CD4-positive, alpha-beta T cell treated with Interleukin-21 for 1 hour (primary cell): ENCODE measurements around the gene SENP2.
"Not testable (repeated sequence)": the region's sequence is repeated elsewhere in the genome, so short reads cannot be mapped to it uniquely, and the experiment has no call there.

Experiments used
- DNase-seq: peaks from one replicate; pipeline ENCODE4 v3.0.0-alpha.2; 2020

SENP2 gene

DNA sequence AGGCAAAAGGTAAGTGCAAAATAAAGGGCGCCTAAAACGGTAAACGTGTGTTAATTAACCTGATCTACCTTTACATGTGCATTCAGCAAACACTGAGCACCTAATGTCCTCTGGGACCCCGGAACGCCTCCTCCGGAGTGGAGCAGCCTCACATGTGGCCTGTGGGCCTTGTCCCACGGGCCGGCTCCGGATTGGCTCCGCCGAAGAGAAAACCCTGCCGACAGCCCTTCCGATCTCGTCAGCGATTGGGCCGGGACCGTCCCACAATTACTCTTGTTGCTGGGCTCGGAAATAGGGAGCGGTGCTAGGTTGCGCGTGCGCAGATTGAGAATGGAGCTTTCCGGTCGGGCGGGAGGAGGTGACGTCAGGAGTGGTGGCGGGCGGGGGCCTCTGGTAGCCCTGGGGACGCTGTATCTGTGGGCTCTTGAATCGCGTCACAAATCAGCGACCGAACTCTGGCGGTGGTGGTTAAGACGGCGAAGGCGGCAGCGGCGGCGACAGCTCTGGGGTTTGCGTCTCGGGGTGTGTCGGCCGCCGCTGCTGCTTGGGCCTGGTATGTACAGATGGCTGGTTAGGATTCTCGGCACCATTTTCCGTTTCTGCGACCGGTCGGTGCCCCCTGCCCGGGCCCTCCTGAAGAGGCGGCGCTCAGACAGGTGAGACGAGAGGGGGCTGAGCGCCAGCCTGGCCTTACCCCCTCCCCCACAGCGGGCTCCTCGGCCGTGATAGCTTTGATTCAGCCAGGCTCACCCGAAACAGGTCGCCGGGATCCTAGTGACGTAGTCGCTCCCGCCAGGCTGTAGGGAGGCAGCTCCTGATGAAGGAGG is at the start of gene SENP2:
SENP2 (plus strand) TSS at position 437 of the 827 bp plus-strand sequence; CDS start at position 556, 119 bp downstream.
- DNase-seq = peak; percentile 100

DNA sequence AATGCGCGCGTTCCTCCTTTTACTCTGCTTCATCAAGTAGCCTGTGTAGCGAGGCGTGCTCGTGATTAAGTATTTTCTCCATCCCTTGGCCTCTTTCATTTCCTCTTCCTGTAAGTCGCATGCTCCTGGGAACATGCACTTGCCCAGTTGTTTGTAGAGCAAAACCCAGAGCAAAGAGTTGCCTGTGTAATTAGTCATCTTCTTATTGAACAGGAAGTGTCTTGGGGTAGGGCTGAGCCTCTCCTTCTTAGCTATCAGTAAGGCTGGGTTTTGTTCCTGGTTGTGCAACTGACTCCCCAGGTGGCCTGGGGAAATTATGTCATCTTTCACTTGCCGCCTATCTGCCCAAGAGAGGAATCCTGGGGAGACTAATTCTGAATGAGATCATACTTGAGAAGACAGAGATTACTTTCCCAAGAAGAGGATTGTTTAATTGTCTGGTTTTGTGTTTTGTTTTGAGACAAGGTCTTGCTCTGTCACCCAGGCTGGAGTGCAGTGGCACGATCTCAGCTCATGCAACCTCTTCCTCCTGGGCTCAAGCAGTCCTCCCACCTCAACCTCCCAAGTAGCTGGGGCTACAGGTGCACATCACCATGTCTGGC is 48.6 kb upstream of the SENP2 start:
- peak; percentile 21 for DNase-seq

DNA sequence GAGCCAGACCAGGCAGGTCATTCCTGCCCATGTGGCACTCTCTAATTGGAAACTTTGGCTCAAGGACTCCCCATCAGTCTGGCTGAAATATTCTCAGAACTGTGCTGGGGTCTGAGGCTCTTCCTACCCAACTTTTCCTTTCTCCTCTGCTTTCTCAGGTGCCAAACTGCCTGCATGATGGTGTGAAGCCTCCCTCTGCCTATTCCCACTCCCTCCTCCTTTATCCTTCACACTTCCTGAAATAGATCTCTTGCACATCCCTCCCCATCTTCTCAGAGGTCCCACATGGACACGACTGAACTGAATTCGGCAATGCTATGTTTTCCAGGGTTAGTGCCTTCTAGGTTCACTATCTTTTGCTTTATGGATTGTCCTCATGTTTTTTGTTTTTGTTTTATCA is 46.2 kb upstream of the SENP2 start:
- no peak for DNase-seq

DNA sequence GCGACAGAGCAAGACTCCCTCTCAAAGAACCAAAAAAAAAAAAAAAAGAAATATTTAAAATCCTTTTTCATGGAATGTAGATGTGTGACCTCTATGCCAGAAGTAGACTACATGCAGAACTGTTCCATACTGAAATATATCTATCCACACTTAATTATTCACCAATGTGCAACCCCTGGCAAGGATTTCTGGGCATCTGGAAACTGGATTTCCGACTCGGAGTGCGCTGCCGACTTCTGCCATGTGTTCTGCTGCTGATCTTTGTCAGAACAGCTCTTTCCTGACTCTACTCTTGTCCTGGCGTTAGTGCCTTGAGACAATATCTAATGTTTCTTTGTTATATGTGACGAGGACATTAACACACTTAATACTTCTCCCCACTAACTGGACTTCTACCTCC is 45.4 kb upstream of the SENP2 start:
- DNase-seq = no peak

DNA sequence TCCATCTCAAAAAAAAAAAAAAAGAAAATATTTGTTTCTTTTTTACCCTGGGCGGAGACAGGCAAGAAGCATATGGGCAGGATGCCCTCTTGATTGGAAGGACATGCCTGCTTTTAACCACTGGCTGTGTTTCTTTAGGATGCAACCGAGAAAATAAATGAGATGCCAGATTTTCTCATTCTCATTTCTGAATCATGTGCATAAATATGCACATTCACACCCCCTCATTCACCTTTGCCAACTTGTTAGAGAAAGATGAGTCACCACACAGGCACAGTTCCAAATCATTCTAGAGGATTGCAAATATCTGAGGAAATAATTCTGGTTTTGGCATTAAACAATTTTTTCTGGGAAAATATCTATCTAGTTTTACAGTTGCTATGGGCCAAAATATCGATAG is 37.0 kb upstream of the SENP2 start:
- DNase-seq = no peak

DNA sequence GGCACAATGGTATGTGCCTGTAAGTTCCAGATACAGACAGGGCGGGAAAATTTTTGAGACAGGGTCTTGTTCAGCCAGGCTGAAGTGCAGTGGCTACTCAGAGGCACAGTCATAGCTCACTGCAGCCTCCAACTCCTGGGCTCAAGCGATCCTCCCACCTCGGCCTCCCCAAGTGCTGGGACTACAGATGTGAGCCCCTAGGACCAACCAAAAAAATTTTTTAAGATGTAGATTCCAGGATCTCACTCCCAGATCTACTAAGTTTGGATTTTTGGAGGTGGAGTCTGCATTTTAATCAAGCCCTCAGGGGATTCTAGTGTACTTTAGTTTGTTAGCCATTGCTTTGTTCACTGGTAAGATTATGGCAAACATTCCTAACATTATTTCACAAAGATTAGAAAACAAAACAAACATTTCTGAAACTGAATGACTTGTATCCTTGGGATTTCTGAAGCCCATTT is 36.4 kb upstream of the SENP2 start:
- no peak for DNase-seq

DNA sequence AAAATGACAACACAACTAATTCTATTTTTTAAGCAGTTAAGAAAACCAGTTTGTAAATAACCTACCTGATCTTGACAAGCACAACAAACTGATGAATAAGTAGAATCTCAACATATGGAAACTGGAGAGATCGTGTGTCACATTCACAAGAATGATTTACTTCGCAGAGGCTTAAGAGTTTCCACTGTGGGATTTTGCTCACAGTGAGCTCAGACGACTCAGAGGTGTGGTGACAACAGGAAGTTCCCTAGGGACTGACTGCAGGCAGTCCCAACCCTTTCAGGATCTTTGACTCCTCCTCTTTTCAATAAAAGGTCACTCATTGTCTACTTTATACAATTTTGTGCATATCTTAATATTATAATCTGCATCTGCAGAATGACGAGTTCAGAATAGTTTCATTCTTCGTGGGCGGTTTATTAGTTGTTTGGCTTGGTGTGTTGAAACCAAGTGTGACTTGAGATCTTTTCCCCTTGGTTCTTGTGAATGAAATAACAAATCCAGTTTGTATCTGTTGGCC is 33.7 kb upstream of the SENP2 start, which contains the start of gene LIPH:
LIPH (minus strand) TSS at position 231 of the 520 bp plus-strand sequence; CDS start at position 114, 117 bp downstream.
- DNase-seq = no peak

DNA sequence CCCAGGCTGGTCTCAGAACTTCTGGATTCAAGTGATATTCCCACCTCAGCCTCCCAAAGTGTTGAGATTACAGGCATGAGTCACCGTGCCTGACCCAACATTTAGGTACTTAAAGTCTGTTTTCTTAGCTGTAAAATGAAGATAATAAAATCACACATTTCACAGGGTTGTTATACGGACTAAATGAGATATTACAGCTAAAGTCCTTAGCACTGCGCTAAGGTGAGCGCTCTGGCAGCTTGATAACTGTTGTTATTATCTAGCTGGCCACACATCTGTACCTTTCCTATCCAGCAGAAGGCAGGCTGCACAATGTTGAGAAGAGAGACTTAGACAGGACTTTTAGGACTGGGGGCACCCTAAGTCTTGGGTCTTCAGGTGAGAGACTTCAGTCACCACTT is 31.0 kb upstream of the SENP2 start:
- no peak for DNase-seq

DNA sequence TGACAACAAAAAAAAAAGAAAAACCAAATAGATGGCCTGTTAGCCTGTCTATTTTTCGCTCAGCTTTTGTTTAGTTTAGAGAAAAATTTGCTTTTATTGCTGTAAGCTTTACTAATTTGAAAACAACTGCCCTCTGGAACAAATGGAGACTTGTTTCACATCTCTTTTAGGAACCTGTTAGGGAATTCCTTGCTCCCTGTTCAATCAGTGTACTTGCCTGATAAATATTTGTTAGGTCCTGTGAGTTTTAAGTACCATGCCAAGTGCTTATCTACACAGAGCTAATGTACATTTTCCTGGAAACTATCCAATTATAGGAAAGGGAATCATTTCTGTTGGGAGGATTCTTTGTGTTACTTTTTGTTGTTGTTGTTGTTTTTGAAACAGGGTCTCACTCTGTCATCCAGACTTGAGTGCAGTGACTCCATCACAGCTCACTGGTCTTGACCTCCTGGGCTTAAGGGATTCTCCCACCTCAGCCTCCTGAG is 30.2 kb upstream of the SENP2 start:
- no peak for DNase-seq

DNA sequence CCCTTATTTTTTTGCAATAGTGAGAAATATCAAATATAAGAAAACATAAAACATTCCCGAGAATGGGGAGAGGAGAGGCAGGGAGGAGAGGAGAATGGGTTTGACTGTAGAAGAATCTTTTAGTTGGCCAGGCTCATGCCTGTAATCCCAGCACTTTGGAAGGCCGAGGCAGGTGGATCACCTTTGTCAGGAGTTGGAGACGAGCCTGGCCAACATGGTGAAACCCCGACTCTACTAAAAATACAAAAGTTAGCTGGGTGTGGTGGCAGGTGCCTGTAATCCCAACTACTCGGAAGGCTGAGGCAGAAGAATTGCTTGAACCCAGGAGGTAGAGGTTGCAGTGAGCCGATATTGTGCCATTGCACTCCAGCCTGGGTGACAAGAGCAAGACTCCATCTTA is 29.5 kb upstream of the SENP2 start:
- not testable (repeated sequence) for DNase-seq

DNA sequence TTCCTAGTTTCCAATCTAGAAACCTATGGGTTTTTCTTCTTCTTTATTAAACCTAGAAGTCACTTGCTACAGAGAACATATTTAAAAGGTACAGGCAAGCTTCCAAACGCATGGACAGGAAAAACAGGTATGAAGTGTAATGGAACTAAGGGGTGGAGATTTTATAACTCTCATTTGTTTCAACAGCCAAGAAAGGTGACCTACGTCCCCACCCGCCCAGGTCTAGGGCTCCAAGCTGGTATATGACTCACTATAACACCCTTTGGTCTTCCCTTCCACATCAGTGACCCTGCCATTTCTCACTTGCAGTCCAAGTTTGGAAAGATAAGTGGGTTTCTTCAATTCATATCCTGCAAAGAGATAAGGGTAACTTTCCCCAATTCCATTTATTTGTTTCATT is 27.7 kb upstream of the SENP2 start:
- DNase-seq = no peak

DNA sequence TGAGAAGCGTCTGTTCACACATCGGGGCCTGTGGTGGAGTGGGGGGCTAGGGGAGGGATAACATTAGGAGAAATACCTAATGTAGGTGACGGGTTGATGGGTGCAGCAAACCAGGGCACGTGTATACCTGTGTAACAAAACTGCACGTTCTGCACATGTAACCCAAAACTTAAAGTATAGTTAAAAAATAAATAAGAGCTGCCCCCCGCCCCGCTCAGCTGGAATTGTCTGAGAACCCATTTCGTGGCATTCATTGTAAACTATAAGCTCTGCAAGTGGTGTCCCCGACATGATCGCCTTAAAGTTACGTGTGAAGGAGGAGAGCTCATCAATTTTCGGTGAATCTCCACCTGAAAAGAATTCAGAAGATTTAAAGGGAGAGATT is 26.4 kb upstream of the SENP2 start:
- DNase-seq = no peak

DNA sequence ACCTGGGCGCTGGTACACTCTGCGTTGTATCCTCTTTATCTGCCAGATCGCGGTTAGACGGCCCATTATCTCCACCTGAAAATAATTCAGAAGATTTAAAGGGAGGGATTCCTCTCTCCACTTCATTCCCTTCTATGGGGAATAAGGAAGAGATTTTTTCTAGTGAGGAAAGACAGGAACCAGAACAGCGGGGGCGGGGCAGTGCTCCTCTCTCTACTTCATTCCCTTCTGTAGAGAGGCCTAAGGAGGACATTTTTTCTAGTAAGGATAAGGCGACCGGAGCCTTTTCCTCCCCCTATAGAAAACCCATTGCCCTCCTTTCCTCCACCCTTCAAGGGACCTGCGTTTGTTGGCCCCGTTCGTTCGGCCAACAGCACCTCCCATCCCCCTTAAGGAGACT is 25.4 kb upstream of the SENP2 start:
- DNase-seq = no peak

DNA sequence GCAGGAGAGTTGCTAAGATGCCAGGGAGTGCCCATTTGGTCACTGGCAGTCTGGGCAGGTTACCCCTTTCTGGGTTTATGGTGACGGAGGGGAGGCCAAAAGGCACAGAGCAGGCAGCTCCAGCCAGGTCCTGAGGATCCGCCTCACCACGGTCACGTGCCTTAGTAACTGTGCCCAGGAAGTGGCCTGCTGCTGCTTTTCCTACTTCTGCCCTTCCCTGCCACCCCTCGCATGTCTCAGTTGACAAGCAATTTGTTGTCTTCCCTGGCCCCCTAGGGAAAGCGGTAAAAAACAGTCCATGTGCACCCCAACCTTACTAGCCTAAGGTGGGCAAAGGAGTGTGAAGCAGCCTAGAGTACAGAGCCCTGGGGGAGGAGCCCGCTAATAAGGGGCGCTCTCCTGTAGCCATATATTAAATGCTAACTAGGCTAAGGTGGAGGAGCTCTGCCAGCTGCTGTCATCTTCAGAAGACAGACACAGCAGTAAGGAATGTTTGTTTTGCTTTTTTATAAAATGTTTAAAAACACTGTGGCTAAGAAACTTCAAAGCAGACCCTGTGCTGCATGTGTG is 24.6 kb upstream of the SENP2 start:
- DNase-seq = no peak

DNA sequence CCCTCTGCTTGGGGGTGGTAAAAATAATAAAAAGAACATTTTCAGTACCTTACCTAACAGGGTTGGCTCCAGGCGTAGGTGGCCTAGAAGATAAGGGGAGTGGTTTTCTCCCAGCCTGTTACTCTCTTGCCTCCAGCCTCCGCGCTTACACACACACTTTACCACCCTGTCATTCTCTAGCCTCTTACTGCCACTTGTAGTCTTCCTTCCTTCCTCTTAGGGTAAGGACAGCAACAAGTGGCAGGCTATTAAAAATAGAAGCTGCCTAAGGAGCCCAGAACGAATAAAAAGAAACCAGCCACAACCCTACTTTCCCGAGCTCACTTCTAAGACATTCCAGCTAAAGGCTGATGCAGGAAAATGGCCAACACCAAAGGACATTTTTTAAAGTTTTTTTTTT is 24.1 kb upstream of the SENP2 start:
- no peak for DNase-seq

DNA sequence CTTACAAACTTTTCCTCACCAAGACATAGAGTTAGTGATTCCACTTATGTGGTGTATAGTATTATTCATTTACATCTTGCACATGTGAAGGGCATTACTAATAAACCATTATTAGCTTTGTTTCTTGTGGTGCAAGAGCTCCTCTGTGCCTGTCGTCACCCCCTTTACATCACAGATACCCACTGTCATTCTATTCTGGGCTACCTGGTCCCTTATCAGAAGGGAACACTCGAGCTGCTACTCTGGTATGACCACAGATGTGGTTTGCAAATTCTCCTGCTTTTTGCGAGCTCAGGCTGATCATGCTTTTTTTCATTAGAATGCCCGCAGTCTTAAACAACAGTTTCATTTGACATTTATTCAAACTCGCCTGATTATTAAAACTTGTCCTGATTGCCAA is 13.9 kb upstream of the SENP2 start:
- no peak for DNase-seq

DNA sequence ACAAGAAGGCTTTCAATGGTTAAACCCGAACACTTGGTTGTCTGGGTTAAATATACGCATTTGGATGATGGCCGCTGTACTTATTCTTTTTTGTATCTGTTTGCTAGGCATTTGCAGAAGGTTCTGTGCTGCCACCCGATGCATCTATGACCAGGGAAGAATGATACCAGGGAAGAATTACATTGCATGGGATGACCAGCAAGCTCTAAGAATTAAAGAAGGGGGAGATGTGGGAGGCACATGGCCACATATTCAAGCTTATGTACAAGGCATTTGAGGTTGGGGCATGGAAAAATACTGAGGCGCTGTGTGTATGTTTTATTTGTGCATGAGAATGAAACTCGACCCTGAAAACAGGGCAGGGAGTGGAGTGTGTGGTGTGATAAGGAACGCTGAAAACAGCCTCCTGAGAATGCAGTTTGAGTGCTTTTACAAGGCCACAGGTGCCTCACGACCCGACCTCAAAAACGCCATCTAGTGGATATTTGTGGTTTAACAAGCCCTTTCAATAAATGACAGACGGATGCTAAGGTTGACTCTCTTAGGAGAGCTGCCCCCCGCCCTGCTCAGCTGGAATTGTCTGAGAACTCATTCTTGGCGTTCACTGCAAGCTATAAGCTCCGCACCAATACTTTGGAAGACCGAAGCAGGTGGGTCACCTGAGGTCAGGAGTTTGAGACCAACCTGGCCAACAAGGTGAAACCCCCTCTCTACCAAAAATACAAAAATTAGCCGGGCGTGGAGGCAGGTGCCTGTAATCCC is 10.8 kb upstream of the SENP2 start:
- DNase-seq = peak; percentile 80

DNA sequence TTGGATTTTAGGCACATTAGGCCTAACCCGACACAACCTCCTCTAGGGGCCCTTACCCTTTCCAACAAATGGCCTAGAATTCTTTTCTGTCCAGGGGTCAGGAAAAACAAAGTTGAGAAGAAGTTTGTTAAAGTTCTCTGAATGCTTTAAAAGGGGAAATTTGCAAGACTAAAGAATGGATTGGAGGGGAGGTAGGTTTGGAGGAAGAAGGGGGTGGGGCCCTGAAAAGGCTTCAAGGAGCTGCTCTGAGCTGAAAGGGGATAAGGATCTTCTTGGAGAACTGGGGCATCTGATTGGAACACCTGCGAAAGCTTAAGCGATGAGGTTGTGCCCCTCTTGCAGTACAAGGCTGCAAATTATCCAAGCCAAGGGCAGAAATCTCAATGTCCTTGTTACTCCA is 3.9 kb upstream of the SENP2 start:
- DNase-seq = no peak

DNA sequence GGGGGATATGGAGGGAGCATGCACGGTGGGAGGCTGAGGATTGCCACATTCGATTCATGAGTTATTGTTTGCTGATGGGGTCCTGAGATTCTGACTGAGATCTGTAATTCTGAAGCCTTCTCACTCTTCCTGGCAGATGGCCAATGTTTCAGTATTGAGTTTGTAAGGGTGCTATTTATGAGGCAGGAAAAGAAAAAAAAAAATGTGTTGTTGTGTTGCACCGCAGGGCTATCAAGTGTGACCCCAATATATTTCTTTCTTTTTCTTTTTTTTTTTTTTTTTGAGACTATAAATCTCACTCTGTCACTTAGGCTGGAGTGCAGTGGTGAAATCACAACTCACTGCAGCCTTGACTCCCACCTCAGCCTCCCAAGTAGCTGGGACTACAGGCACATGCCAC is 3.2 kb upstream of the SENP2 start:
- DNase-seq = peak; percentile 65

DNA sequence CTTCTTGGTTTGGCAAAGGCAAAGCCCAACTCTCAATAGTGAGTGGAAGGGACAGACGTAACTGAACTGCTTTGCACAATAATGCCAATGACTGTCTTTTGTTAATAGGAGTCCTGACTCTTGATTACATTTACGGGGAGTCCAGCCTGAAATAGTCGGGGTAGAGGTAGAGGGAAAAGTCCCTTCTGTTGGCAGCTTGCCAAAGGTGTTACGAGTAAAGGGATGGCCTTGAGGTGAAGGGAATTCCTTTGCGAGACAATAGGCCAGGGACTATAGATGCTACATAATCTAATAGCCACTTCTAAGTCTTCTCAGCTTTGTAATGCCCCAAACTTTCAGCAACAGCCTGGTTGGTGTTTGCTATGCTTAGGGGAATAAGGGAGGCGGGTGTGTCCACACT is 2.2 kb upstream of the SENP2 start:
- no peak for DNase-seq

DNA sequence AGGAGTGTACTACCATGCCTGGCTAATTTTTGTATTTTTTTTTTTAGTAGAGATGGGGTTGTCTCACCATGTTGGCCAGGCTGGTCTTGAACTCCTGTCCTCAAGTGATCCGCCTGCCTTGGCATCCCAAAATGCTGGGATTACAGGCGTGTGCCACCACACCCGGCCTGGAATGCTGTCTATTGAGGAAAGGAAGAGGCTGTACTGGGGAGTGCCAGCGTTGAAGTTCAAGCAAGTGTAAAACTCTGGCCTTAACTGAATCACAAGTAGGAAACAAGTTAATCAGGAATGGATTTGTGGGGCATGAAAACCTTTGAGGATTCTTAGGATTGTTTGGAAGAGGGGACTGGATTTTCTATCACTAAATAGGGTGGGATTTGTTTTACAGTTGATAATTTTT is 1.4 kb upstream of the SENP2 start:
- no peak for DNase-seq

DNA sequence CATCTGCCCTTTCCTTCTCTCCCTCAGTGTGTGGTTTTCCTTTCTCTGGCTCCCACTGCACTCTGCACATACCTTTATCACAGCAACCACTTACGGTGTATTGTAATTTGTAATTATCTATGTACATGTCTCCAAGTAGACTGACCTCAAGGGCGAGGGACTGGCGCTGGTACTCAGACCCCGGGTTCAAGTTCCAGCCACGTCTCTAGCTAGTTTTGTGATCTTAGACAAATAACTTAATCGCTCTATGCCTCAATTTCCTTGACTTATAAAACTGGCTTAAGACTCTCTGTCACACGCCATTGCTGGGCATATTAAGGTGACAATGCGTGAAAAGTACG is 607 bp upstream of the SENP2 start:
- no peak for DNase-seq

DNA sequence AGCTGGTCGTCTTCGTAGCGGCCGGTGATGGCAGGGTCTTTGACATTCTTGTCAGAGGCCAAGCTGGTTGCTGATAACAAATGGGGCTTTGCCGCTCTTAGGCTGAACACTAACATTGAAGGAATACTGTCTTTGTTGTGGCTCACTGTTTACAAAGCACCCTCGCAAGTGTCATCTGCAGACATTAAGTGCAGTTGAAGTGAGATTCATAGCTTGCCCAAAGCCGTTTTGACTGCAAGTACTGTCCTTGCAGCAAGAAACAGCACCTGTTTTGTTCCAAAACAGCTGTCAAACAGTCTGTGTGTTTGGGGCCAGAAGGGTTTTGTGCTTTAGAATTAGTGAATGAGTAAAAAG is 568 bp downstream of the SENP2 start:
- DNase-seq = no peak
